KMS-11 (cell line): ENCODE results near the gene NR4A1.

ENCODE experiments used
- H2AFZ ChIP-seq: fragments of 200-600 bp; sonication (generic); 2 replicates; pipeline ENCODE4 v1.6.1; 2016; ENCODE audit warnings: antibody characterized with exemption, mixed run types, low read depth
- H3K27ac ChIP-seq: fragments of 200-600 bp; sonication (generic); 2 replicates; pipeline ENCODE4 v1.6.1; 2016; ENCODE audit warnings: mild to moderate bottlenecking, mixed run types
- H3K27me3 ChIP-seq: fragments of 200-600 bp; sonication (generic); 2 replicates; pipeline ENCODE4 v1.6.1; 2017; ENCODE audit warnings: mild to moderate bottlenecking, low read depth, mixed run types, moderate library complexity; ENCODE audit not compliant: insufficient read depth
- H3K36me3 ChIP-seq: fragments of 200-600 bp; sonication (generic); 2 replicates; pipeline ENCODE4 v1.6.1; 2017; ENCODE audit warnings: mild to moderate bottlenecking, mixed run types; ENCODE audit not compliant: insufficient read depth
- H3K4me1 ChIP-seq: fragments of 200-600 bp; sonication (generic); 2 replicates; pipeline ENCODE4 v1.6.1; 2016; ENCODE audit warnings: mild to moderate bottlenecking, low read depth, mixed run types; ENCODE audit not compliant: poor library complexity, severe bottlenecking
- H3K4me2 ChIP-seq: fragments of 200-600 bp; sonication (generic); 2 replicates; pipeline ENCODE4 v1.7.0; 2016; ENCODE audit warnings: mild to moderate bottlenecking, mixed run types
- H3K4me3 ChIP-seq: fragments of 200-600 bp; sonication (generic); IDR thresholded peaks from 2 replicates; pipeline ENCODE4 v1.6.1; 2017; ENCODE audit warnings: low read depth, low read length, mixed read lengths; ENCODE audit not compliant: insufficient read depth
- H3K79me2 ChIP-seq: fragments of 200-600 bp; sonication (generic); 2 replicates; pipeline ENCODE4 v1.6.1; 2016; ENCODE audit warnings: low read depth, mixed run types; ENCODE audit not compliant: insufficient read depth
- H3K9ac ChIP-seq: fragments of 200-600 bp; sonication (generic); 2 replicates; pipeline ENCODE4 v1.6.1; 2016; ENCODE audit warnings: mild to moderate bottlenecking, mixed run types
- H4K20me1 ChIP-seq: fragments of 200-600 bp; sonication (generic); 2 replicates; pipeline ENCODE4 v1.6.1; 2016; ENCODE audit warnings: mild to moderate bottlenecking, mixed run types; ENCODE audit not compliant: insufficient read depth
- CTCF ChIP-seq: fragments of 200-600 bp; sonication (generic); conservative IDR thresholded peaks from 2 replicates; pipeline ENCODE4 v1.6.1; 2017; ENCODE audit warnings: low read depth, mild to moderate bottlenecking, antibody characterized with exemption, low read length, moderate library complexity, mixed read lengths

Gene NR4A1

GRCh38 chr12:52058631-52059361, 7.6 kb downstream of the NR4A1 start:
- no peaks in the 10 kb centered on the region for H3K4me1 ChIP-seq
- no peak overlapping the region for H2AFZ ChIP-seq
- no peaks in the 10 kb centered on the region for H3K36me3 ChIP-seq
- H3K4me2 ChIP-seq: no peak overlapping the region
- H4K20me1 ChIP-seq: no peaks in the 10 kb centered on the region
- H3K27me3 ChIP-seq: no peaks in the 10 kb centered on the region
- no peaks in the 10 kb centered on the region for H3K79me2 ChIP-seq
- H3K4me3 ChIP-seq: no peak overlapping the region
- H3K9ac ChIP-seq: no peak overlapping the region
- no peak for TF ChIP-seq CTCF
- no peak overlapping the region for H3K27ac ChIP-seq

GRCh38 chr12:52059582-52060497, 8.6 kb downstream of the NR4A1 start:
- no peak for TF ChIP-seq CTCF
- peaks cover 3% of the 10 kb centered on the region; the same call in 1 of the 2 replicates for H3K27me3 ChIP-seq
- H3K4me2 ChIP-seq: no peak overlapping the region

GRCh38 chr12:52060498-52061177, 9.4 kb downstream of the NR4A1 start:
- Histone ChIP-seq H3K27me3 (peaks cover 7% of the 10 kb centered on the region), H3K9ac (no peak overlapping the region), H2AFZ (no peak overlapping the region), H3K36me3 (no peaks in the 10 kb centered on the region), H3K4me2 (no peak overlapping the region), H3K4me3 (no peak overlapping the region), H3K79me2 (no peaks in the 10 kb centered on the region), H3K4me1 (no peaks in the 10 kb centered on the region), H3K27ac (no peak overlapping the region), H4K20me1 (no peaks in the 10 kb centered on the region)
- no peak for TF ChIP-seq CTCF

More at GRCh38 chr12:52059582-52060497, 8.6 kb downstream of the NR4A1 start:
- Histone ChIP-seq H3K27ac (no peak overlapping the region), H3K79me2 (no peaks in the 10 kb centered on the region), H2AFZ (no peak overlapping the region), H3K36me3 (no peaks in the 10 kb centered on the region), H3K4me1 (no peaks in the 10 kb centered on the region), H3K4me3 (no peak overlapping the region), H4K20me1 (no peaks in the 10 kb centered on the region), H3K9ac (no peak overlapping the region)

GRCh38 chr12:52061470-52062166, 10.4 kb downstream of the NR4A1 start:
- Histone ChIP-seq H3K9ac (no peak overlapping the region), H3K4me2 (no peak overlapping the region), H3K27me3 (peaks cover 16% of the 10 kb centered on the region), H3K79me2 (no peaks in the 10 kb centered on the region), H2AFZ (no peak overlapping the region), H3K27ac (no peak overlapping the region), H4K20me1 (no peaks in the 10 kb centered on the region), H3K36me3 (no peaks in the 10 kb centered on the region), H3K4me1 (no peaks in the 10 kb centered on the region), H3K4me3 (no peak overlapping the region)
- no peak for TF ChIP-seq CTCF
